ENCODE results near the gene SCGN. TPM values are rescaled to one million over a fixed set of nuclear protein-coding genes. Genes with fewer than 3 reads are reported as not detected.
A peak's percentile ranks its signal among the peaks of the same experiment; 100 is the strongest.

SCGN gene
- total RNA-seq, 1 donor from 2014 or later: not detected

DNA sequence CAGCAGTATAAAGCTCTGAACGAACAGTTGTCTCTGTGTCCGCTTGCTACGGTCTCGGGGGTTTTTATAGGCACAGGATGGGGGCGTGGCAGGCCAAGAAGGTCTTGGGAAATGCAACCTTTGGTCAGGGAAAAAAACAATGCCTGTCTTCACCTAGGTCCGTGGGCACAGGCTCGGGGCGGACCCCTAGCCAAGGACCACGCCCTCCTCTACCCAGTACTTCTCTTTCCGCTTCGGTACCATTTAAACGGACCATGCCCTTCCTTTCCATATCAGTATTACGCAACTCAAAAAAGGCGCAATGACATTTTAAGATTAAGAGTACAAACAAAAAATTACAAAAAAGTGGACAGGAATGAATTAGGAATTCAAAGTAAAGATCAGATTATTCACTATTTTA lies 58.3 kb downstream of the SCGN start:
- H3K4me3 Mint-ChIP-seq (ENCODE audit: unreplicated experiment): no peak overlapping the region
- H3K27me3 Mint-ChIP-seq (ENCODE audit: unreplicated experiment): peaks cover 10% of the 10 kb centered on the region
- no peak for DNase-seq (ENCODE audit: extremely low spot score, unreplicated experiment)
- H3K4me1 Mint-ChIP-seq (ENCODE audit: unreplicated experiment): no peaks in the 10 kb centered on the region
- TF ChIP-seq CTCF (IDR thresholded peaks at IDR 0.05): no peak
- H3K36me3 Mint-ChIP-seq (ENCODE audit: unreplicated experiment): no peaks in the 10 kb centered on the region
- H3K9me3 Mint-ChIP-seq (ENCODE audit: unreplicated experiment): no peaks in the 10 kb centered on the region
- no peak overlapping the region for H3K27ac Mint-ChIP-seq (ENCODE audit: unreplicated experiment)

DNA sequence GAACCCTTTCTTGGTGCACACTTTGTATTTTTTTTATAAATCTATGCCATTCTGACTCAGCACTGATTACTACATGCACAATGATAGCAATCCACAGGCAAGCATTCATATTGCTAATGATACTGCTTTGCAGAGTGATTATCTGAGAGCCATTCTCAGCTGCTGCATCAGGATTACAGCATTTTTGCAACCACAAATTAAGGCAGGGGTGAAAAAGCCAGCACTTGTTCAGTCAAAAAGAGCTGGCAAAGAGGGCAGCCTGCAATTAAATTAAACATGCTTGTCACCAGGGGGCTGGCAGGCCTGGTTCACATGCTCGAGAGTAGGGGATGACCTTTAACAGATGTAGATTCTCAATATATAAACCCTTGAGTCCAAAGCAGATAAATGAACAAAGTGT lies 61.8 kb downstream of the SCGN start:
- Mint-ChIP-seq H3K27ac (ENCODE audit: unreplicated experiment) (no peak overlapping the region), H3K4me3 (ENCODE audit: unreplicated experiment) (no peak overlapping the region), H3K36me3 (ENCODE audit: unreplicated experiment) (no peaks in the 10 kb centered on the region), H3K27me3 (ENCODE audit: unreplicated experiment) (peaks cover 4% of the 10 kb centered on the region), H3K9me3 (ENCODE audit: unreplicated experiment) (no peaks in the 10 kb centered on the region), H3K4me1 (ENCODE audit: unreplicated experiment) (peaks cover 2% of the 10 kb centered on the region)
- no peak for DNase-seq (ENCODE audit: extremely low spot score, unreplicated experiment)
- TF ChIP-seq CTCF (IDR thresholded peaks at IDR 0.05): no peak

- no peaks in the 10 kb centered on the region for H3K36me3 Mint-ChIP-seq (ENCODE audit: unreplicated experiment)
Observed at GRCh38 chr6:25714765-25715164, 62.8 kb downstream of the SCGN start.

DNA sequence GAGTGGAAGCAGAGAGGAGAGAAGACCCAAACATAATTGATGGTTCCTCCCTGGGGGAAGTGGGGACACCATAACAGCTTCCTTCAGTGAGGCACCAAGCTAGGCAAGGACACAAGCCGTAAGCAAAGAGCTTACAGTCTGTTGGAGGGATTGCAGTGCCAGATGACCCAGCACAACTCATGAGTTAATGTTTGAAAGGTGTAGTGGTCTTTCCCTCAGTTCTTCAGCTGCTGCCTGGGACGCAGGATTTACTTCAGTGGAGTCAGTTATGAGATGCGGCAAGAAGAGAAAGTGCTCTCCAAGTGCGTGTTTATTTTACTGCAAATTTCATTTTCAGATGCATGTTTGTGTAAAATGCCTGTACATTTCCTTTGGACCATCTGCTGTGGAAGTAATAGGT lies 63.8 kb downstream of the SCGN start:
- no peak for DNase-seq (ENCODE audit: extremely low spot score, unreplicated experiment)
- Mint-ChIP-seq H3K27ac (ENCODE audit: unreplicated experiment) (no peak overlapping the region), H3K36me3 (ENCODE audit: unreplicated experiment) (no peaks in the 10 kb centered on the region), H3K4me3 (ENCODE audit: unreplicated experiment) (no peak overlapping the region), H3K27me3 (ENCODE audit: unreplicated experiment) (peaks cover 12% of the 10 kb centered on the region), H3K9me3 (ENCODE audit: unreplicated experiment) (no peaks in the 10 kb centered on the region), H3K4me1 (ENCODE audit: unreplicated experiment) (peaks cover 2% of the 10 kb centered on the region)
- no peak for TF ChIP-seq CTCF (IDR thresholded peaks at IDR 0.05)

More at GRCh38 chr6:25714765-25715164, 62.8 kb downstream of the SCGN start:
- peaks cover 8% of the 10 kb centered on the region for H3K27me3 Mint-ChIP-seq (ENCODE audit: unreplicated experiment)
- peaks cover 2% of the 10 kb centered on the region for H3K4me1 Mint-ChIP-seq (ENCODE audit: unreplicated experiment)
- no peak for TF ChIP-seq CTCF (IDR thresholded peaks at IDR 0.05)
- H3K4me3 Mint-ChIP-seq (ENCODE audit: unreplicated experiment): no peak overlapping the region
- DNase-seq (ENCODE audit: extremely low spot score, unreplicated experiment): no peak
- H3K9me3 Mint-ChIP-seq (ENCODE audit: unreplicated experiment): no peaks in the 10 kb centered on the region
- H3K27ac Mint-ChIP-seq (ENCODE audit: unreplicated experiment): no peak overlapping the region

- DNase-seq (ENCODE audit: extremely low spot score, unreplicated experiment): no peak
- H3K9me3 Mint-ChIP-seq (ENCODE audit: unreplicated experiment): no peaks in the 10 kb centered on the region
- no peak overlapping the region for H3K4me3 Mint-ChIP-seq (ENCODE audit: unreplicated experiment)
Observed at GRCh38 chr6:25717866-25718740, 66.1 kb downstream of the SCGN start.

More at GRCh38 chr6:25717866-25718740, 66.1 kb downstream of the SCGN start:
- no peak overlapping the region for H3K27ac Mint-ChIP-seq (ENCODE audit: unreplicated experiment)
- H3K36me3 Mint-ChIP-seq (ENCODE audit: unreplicated experiment): no peaks in the 10 kb centered on the region
- peaks cover 19% of the 10 kb centered on the region for H3K27me3 Mint-ChIP-seq (ENCODE audit: unreplicated experiment)
- peak; percentile 69 for TF ChIP-seq CTCF (IDR thresholded peaks at IDR 0.05)
- H3K4me1 Mint-ChIP-seq (ENCODE audit: unreplicated experiment): peaks cover 2% of the 10 kb centered on the region
